SK-N-SH treated with all-trans-retinoic acid at 6 μM for 48 hours (cell line): ENCODE data around the gene ATF6B.

Experiments used
- ATAC-seq: fragments of 200-7000 bp; cut with Tn5 transposase; 3 replicates; pipeline ENCODE4 v1.9.1; 2020; ENCODE audit warnings: mild to moderate bottlenecking, moderate library complexity
- ARNTL ChIP-seq: fragments of 450-650 bp; formaldehyde crosslinking; IDR thresholded peaks from 2 replicates; pipeline ENCODE4 v1.5.0; 2020; ENCODE audit warnings: low read depth, mild to moderate bottlenecking, moderate library complexity, borderline replicate concordance
- CSDC2 ChIP-seq: fragments of 250-450 bp; sonication (Bioruptor Pico); IDR thresholded peaks from 2 replicates; pipeline ENCODE4 v1.5.0; 2020; ENCODE audit warnings: mild to moderate bottlenecking, moderate library complexity
- GLIS3 ChIP-seq: fragments of 250-450 bp; sonication (Bioruptor Pico); IDR thresholded peaks from 2 replicates; pipeline ENCODE4 v1.5.0; 2020; ENCODE audit warnings: mild to moderate bottlenecking, moderate library complexity
- ISL1 ChIP-seq: fragments of 250-450 bp; sonication (Bioruptor Pico); IDR thresholded peaks from 2 replicates; pipeline ENCODE4 v2.1.2; 2022; ENCODE audit warnings: mild to moderate bottlenecking, moderate library complexity
- OSR1 ChIP-seq: fragments of 250-450 bp; sonication (Bioruptor Pico); IDR thresholded peaks from 2 replicates; pipeline ENCODE4 v1.8.0; 2022; ENCODE audit warnings: moderate library complexity, mild to moderate bottlenecking, inconsistent platforms
- PPARA ChIP-seq: fragments of 250-450 bp; sonication (Bioruptor Pico); IDR thresholded peaks from 2 replicates; pipeline ENCODE4 v1.5.0; 2020; ENCODE audit warnings: mild to moderate bottlenecking, borderline replicate concordance
- SNAI2 ChIP-seq: fragments of 250-450 bp; sonication (Bioruptor Pico); IDR thresholded peaks from 2 replicates; pipeline ENCODE4 v1.5.0; 2020; ENCODE audit warnings: mild to moderate bottlenecking, moderate library complexity
- TOX ChIP-seq: fragments of 250-450 bp; sonication (Bioruptor Pico); IDR thresholded peaks from 2 replicates; pipeline ENCODE4 v1.8.0; 2021; ENCODE audit warnings: mild to moderate bottlenecking, moderate library complexity, borderline replicate concordance
- ZC3H10 ChIP-seq: fragments of 250-450 bp; sonication (Bioruptor Pico); IDR thresholded peaks from 2 replicates; pipeline ENCODE4 v1.5.1; 2021; ENCODE audit warnings: mild to moderate bottlenecking, moderate library complexity
- ZFP3 ChIP-seq: fragments of 250-450 bp; sonication (Bioruptor Pico); IDR thresholded peaks from 2 replicates; pipeline ENCODE4 v1.5.0; 2020; ENCODE audit warnings: mild to moderate bottlenecking, moderate library complexity
- ZNF565 ChIP-seq: fragments of 450-650 bp; formaldehyde crosslinking; conservative IDR thresholded peaks from 2 replicates; pipeline ENCODE4 v1.5.0; 2020; ENCODE audit warnings: low read depth, mild to moderate bottlenecking, moderate library complexity
- ZNF70 ChIP-seq: fragments of 450-650 bp; formaldehyde crosslinking; IDR thresholded peaks from 2 replicates; pipeline ENCODE4 v1.5.0; 2020; ENCODE audit warnings: mild to moderate bottlenecking, moderate library complexity
- ZNF8 ChIP-seq: fragments of 450-650 bp; formaldehyde crosslinking; IDR thresholded peaks from 2 replicates; pipeline ENCODE4 v1.5.0; 2020; ENCODE audit warnings: mild to moderate bottlenecking, moderate library complexity
- TF ChIP-seq, protein P1 (sequence below): fragments of 250-450 bp; sonication (Bioruptor Pico); IDR thresholded peaks from 2 replicates; pipeline ENCODE4 v1.5.1; 2020; ENCODE audit warnings: low read depth, mild to moderate bottlenecking, moderate library complexity
- TF ChIP-seq, protein P2 (sequence below): fragments of 250-450 bp; sonication (Bioruptor Pico); IDR thresholded peaks from 2 replicates; pipeline ENCODE4 v1.5.0; 2020; ENCODE audit warnings: mild to moderate bottlenecking, moderate library complexity
- TF ChIP-seq, protein P3 (sequence below): fragments of 250-450 bp; sonication (Bioruptor Pico); IDR thresholded peaks from 2 replicates; pipeline ENCODE4 v1.8.0; 2021; ENCODE audit warnings: low read depth, mild to moderate bottlenecking, moderate library complexity, borderline replicate concordance
- TF ChIP-seq, protein P4 (sequence below): fragments of 250-450 bp; sonication (Bioruptor Pico); IDR thresholded peaks from 2 replicates; pipeline ENCODE4 v1.8.0; 2020; ENCODE audit warnings: mild to moderate bottlenecking, moderate library complexity, borderline replicate concordance
- TF ChIP-seq, protein P5 (sequence below): fragments of 250-450 bp; sonication (Bioruptor Pico); IDR thresholded peaks from 2 replicates; pipeline ENCODE4 v1.5.1; 2021; ENCODE audit warnings: mild to moderate bottlenecking, moderate library complexity

ATF6B gene

DNA sequence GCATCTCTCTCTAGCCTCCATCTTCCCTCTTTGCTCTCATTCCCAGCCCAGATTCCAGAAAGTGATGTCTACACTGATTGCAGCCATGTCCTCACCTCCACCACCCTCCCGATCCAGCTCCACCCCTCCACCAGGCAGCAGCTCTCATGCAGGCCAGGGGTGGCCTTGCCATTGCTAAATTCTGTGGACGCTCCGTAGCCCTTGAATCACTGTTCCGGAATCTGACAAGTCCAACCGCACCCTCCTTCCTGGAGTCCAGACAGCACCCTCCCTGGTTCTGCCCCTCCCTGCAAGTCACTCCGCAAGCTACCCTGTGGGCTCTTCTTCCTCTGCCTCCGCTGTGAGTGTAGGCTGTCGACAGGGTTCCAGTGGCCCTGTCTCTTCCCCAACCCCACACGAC, 45.1 kb downstream of the ATF6B start:
- ATAC-seq: no peak

DNA sequence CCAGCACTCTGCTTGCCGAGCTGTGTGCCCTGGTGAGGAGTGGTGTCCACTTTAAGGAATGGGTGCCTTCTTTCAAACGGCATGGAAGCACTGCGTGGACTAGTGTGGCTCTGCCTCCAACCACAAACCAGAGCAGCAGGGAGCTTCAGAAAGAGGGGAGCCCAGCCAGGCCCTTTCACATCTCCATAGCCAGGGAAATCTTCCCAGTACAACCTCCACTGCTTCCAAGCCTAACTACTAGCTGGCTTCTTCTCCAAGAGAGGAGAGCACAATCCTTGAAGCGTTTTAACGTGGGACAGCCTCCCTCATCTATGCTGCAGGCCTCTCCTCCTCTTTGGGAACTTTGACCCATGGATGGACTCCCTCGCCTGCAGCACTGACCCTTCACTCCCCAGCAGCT, 45.6 kb downstream of the ATF6B start:
- ATAC-seq: no peak

More for the DNA sequence above, 45.1 kb downstream of the ATF6B start:
- TF ChIP-seq ZNF8 (CRISPR knock-in tag) (no peak), ZFP3 (CRISPR knock-in tag) (no peak), OSR1 (CRISPR knock-in tag) (no peak), ARNTL (CRISPR knock-in tag) (no peak), ZNF70 (CRISPR knock-in tag) (no peak), GLIS3 (CRISPR knock-in tag) (no peak), CSDC2 (CRISPR knock-in tag) (no peak), ISL1 (CRISPR knock-in tag) (no peak)
- TF ChIP-seq, protein P1, sequence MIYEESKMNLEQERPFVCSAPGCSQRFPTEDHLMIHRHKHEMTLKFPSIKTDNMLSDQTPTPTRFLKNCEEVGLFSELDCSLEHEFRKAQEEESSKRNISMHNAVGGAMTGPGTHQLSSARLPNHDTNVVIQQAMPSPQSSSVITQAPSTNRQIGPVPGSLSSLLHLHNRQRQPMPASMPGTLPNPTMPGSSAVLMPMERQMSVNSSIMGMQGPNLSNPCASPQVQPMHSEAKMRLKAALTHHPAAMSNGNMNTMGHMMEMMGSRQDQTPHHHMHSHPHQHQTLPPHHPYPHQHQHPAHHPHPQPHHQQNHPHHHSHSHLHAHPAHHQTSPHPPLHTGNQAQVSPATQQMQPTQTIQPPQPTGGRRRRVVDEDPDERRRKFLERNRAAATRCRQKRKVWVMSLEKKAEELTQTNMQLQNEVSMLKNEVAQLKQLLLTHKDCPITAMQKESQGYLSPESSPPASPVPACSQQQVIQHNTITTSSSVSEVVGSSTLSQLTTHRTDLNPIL: no peak
- TF ChIP-seq, protein P2, sequence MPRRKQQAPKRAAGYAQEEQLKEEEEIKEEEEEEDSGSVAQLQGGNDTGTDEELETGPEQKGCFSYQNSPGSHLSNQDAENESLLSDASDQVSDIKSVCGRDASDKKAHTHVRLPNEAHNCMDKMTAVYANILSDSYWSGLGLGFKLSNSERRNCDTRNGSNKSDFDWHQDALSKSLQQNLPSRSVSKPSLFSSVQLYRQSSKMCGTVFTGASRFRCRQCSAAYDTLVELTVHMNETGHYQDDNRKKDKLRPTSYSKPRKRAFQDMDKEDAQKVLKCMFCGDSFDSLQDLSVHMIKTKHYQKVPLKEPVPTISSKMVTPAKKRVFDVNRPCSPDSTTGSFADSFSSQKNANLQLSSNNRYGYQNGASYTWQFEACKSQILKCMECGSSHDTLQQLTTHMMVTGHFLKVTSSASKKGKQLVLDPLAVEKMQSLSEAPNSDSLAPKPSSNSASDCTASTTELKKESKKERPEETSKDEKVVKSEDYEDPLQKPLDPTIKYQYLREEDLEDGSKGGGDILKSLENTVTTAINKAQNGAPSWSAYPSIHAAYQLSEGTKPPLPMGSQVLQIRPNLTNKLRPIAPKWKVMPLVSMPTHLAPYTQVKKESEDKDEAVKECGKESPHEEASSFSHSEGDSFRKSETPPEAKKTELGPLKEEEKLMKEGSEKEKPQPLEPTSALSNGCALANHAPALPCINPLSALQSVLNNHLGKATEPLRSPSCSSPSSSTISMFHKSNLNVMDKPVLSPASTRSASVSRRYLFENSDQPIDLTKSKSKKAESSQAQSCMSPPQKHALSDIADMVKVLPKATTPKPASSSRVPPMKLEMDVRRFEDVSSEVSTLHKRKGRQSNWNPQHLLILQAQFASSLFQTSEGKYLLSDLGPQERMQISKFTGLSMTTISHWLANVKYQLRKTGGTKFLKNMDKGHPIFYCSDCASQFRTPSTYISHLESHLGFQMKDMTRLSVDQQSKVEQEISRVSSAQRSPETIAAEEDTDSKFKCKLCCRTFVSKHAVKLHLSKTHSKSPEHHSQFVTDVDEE (CRISPR knock-in tag): no peak
- TF ChIP-seq, all 23 proteins: peak for 0

More for the DNA sequence above, 45.6 kb downstream of the ATF6B start:
- TF ChIP-seq ZC3H10 (CRISPR knock-in tag): no peak
- TF ChIP-seq TOX (CRISPR knock-in tag): no peak
- no peak for TF ChIP-seq ARNTL (CRISPR knock-in tag)
- no peak for TF ChIP-seq SNAI2 (CRISPR knock-in tag)
- TF ChIP-seq, protein P3, sequence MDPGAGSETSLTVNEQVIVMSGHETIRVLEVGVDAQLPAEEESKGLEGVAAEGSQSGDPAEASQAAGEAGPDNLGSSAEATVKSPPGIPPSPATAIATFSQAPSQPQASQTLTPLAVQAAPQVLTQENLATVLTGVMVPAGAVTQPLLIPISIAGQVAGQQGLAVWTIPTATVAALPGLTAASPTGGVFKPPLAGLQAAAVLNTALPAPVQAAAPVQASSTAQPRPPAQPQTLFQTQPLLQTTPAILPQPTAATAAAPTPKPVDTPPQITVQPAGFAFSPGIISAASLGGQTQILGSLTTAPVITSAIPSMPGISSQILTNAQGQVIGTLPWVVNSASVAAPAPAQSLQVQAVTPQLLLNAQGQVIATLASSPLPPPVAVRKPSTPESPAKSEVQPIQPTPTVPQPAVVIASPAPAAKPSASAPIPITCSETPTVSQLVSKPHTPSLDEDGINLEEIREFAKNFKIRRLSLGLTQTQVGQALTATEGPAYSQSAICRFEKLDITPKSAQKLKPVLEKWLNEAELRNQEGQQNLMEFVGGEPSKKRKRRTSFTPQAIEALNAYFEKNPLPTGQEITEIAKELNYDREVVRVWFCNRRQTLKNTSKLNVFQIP (CRISPR knock-in tag): no peak
- no peak for TF ChIP-seq ZNF565 (CRISPR knock-in tag)
- TF ChIP-seq, protein P4, sequence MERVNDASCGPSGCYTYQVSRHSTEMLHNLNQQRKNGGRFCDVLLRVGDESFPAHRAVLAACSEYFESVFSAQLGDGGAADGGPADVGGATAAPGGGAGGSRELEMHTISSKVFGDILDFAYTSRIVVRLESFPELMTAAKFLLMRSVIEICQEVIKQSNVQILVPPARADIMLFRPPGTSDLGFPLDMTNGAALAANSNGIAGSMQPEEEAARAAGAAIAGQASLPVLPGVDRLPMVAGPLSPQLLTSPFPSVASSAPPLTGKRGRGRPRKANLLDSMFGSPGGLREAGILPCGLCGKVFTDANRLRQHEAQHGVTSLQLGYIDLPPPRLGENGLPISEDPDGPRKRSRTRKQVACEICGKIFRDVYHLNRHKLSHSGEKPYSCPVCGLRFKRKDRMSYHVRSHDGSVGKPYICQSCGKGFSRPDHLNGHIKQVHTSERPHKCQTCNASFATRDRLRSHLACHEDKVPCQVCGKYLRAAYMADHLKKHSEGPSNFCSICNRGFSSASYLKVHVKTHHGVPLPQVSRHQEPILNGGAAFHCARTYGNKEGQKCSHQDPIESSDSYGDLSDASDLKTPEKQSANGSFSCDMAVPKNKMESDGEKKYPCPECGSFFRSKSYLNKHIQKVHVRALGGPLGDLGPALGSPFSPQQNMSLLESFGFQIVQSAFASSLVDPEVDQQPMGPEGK (CRISPR knock-in tag): no peak
- no peak for TF ChIP-seq ZFP3 (CRISPR knock-in tag)
- TF ChIP-seq, protein P2 (CRISPR knock-in tag): no peak
- TF ChIP-seq PPARA (CRISPR knock-in tag): no peak
- TF ChIP-seq, protein P1: no peak
- TF ChIP-seq ZNF8 (CRISPR knock-in tag): no peak
- TF ChIP-seq ISL1 (CRISPR knock-in tag): no peak
- TF ChIP-seq, protein P5, sequence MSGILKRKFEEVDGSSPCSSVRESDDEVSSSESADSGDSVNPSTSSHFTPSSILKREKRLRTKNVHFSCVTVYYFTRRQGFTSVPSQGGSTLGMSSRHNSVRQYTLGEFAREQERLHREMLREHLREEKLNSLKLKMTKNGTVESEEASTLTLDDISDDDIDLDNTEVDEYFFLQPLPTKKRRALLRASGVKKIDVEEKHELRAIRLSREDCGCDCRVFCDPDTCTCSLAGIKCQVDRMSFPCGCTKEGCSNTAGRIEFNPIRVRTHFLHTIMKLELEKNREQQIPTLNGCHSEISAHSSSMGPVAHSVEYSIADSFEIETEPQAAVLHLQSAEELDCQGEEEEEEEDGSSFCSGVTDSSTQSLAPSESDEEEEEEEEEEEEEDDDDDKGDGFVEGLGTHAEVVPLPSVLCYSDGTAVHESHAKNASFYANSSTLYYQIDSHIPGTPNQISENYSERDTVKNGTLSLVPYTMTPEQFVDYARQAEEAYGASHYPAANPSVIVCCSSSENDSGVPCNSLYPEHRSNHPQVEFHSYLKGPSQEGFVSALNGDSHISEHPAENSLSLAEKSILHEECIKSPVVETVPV (CRISPR knock-in tag): no peak
- TF ChIP-seq GLIS3 (CRISPR knock-in tag): no peak
- TF ChIP-seq ZNF70 (CRISPR knock-in tag): no peak
- TF ChIP-seq, all 23 proteins: peak for 0
